ENCODE results near the gene KRTAP25-1.

The KRTAP25-1 gene, protein sequence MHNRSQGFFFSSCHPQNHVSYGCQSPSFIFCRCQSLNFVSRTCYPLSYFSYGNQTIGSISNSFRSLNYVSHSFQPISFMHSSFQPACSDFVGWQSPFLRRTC

DNA sequence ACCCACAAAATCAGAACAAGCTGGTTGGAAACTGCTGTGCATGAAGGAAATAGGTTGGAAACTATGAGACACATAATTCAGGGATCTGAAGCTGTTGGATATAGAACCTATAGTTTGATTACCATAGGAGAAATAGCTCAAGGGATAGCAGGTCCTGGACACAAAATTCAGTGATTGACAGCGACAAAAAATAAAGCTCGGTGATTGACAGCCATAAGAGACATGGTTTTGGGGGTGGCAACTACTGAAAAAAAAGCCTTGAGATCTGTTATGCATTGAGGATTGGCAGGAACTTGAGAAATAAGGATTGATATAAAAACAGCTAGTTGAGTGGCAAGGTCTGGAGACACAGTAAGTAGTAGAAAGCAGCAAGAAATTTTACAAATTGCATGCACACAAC lies at the start of gene KRTAP25-1:
Gene KRTAP25-1 (minus strand): TSS at position 300 of the 400 bp plus-strand sequence. CDS start 24 bp downstream, at position 276.
- no peak for DNase-seq

DNA sequence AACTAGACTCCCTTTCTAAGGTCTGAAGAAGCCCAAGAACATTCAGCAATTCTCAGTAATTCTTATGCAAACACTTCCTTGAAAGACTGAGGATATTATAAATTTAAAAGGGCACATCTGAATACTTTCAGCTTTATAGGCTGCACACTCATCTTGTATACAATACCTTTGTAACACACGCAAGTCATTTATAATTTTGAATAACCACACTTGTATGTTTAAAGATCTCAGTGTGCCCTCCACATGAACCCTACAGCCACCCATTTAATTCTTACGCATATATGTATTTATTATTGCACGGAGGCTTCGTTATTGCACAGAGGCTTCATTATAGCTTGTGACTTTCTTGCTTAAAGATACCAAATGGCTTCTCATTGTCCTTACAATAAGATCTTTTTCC lies 49.4 kb upstream of the KRTAP25-1 start:
- no peak for DNase-seq

DNA sequence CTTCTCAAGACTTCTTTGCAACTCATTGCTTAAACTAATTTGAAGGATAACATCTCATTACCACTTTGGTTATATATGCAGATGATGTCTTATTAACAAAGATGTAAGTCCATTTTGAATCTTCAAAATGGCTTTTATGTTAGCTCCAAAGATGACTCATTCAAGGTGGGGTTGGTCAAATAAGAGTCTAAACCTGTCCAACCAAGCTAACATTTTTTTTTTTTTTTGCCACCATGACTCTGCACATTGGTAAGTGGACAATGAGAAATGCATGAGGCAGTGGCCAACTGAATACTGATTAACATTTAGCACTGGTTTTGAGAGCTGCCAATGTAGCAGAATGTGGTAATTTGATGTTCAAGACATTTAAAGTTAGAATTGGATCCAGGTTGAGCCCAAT lies 48.5 kb upstream of the KRTAP25-1 start:
- no peak for DNase-seq

DNA sequence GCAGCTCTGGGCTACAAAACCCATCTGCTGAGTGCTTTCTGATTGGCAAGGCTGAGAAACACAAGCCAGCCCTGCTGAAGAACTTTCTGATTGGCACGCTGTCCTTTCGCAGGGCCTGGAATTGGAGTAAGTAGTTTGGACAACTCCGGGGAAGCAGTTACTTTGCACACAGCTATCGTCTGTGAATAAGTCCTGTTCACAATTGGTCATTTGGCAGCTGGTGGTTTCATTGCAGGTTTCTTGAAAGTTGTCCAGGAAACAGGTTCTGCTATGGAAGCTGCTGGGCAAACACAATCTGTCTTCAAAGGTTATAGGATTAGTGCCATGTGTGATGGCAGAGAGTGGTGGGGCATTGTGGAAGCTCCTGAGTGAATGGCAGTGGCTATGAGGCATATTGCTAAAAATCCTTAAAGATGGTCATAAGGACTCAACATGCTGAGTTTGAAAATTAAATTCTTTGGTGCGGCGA lies 48.0 kb upstream of the KRTAP25-1 start, which contains the start of gene KRTAP27-1:
Gene KRTAP27-1 (minus strand): TSS at position 419 of the 469 bp plus-strand sequence. CDS start 26 bp downstream, at position 393.
- no peak for DNase-seq

DNA sequence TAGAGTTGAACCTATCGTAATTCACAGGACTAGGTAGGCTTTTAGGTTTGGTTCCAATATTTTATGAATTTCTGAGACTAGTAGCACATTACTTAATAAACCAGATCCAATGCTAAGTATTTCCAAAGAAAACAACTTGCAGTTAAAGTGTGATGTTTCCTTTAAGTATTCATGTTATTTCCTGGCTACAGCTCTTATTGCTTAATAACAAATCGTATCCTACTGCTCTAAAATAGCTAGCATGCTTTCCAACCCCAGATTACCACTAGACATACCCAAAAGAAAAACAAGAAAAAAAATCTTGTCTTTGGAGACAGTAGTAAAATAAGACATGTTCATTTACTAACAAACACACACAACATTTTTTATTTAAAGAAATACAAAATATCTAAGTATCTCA lies 47.3 kb upstream of the KRTAP25-1 start:
- no peak for DNase-seq

DNA sequence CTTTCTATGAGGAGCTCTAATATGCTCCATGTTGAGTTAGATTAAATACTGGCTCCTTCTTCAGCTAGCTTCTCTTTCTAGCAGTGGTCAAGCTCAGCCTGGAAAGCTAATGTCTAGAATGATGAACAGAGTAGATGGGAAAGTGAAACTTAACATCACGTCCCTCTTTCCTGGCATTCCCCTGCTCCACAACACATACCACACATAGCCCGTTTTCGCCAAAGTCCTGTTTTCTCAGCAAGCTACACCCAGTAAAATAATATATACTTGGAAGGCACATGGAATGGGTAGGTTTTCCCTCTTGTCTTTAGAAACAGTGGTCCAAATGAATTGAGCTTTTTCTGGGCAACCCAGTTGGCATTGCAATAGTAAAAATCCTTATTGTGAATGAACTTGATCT lies 44.4 kb upstream of the KRTAP25-1 start:
- no peak for DNase-seq

DNA sequence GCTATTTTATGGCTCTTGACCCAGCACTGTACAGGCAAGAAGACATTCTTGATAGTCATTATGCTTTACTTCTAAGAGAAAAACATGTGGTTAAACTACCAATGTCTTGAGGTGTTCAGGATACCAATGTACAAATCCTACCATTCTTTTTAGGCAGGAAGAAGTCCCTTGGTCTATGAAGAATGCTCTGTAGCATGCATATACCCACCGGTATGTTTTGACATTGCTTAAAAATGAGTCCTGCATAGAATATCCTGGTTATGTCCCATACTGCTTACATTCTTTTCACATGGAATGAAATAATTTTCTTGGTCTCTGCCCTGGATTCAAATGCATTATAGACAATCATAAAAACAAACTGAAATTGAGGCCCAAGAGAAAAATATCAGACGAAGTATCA lies 43.4 kb upstream of the KRTAP25-1 start:
- no peak for DNase-seq

DNA sequence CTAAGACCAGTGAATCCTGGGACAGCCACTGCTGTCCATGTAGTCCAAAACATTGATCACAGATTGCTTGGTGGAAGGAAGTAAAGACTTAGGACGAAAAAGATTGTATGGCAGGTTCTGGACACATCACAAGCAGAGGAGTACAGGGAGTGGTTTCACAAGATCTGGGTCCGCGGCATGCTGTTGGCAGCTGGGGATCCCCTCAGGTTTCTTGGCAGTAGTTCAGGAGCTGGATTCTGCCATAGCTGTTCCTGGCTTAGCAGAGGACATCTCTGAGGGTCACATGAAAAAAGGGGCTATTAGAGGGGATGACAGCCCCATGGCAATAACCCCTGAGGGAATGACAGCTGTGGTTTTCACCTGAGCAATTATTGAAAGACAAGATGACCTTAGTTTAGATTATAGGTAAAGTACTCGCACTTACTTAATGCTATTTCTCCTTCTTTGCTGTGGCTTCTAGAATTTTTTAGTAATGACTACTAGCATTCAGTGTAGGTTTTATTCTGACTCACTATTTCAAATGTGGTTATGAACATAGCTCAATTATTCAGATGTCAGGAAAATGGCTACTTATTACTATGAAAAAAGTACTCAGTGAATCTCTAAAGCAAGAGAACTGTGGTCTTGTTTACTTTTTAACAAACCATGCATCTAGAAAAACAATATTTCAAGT lies 40.0 kb upstream of the KRTAP25-1 start:
- DNase-seq = no peak

DNA sequence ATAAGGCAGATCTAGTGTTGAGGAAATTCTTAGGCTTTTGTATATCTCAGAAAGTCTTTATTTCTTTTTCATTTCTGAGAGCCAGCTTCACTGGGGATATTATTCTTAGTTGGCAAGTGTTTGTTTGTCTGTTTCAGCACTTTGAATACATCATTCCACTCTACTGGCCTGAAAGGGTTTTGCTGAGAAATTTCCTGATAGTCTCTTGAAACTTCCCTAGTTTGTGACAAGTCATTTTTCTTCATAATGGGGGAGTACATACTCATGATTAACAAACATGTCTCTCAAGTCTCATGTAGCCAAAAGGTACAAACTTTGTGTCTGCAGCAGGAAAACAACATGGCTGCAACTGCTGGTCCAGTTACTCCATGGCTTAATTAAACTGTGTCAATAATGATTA lies 37.1 kb upstream of the KRTAP25-1 start:
- no peak for DNase-seq

DNA sequence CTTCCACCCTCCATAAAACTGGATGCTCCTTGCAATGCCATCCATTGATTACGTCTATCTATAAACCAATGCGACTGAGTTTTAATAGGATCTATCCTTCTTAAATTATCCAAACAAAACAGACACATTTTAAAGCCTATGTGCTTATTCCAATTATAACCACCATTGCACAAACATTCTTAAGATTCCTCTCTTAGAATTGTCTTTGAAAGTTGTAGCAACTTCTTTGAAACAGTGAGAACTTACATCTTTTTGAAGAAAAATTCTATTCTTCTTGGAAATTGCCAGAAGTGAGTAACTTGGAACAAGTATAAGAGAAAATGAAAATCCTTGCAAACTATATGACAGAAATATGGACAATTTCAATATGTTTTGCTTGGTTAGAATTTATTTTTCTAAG lies 30.9 kb upstream of the KRTAP25-1 start, which contains the start of gene KRTAP26-1:
Gene KRTAP26-1 (minus strand): TSS at position 101 of the 400 bp plus-strand sequence. CDS start 280 bp downstream, outside the sequence.
- DNase-seq = no peak

DNA sequence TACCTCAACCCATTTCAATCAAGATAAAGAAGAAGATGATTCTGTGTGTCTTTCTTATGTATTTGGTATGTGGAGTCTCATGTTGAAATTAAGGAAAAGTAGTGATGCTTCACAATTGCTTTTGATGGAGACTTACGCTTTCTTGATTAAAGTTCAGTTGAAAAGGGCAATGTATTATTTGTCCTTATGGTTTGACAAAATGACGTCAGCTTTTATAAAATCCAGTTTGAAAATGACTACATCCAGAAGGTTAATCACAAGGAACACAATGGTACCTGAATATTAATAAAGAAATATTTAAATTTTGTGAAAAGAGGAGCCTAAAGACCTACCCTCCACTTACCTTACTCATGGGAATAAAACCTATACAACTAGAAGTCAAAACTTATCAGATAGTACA lies 26.4 kb upstream of the KRTAP25-1 start:
- DNase-seq = no peak

DNA sequence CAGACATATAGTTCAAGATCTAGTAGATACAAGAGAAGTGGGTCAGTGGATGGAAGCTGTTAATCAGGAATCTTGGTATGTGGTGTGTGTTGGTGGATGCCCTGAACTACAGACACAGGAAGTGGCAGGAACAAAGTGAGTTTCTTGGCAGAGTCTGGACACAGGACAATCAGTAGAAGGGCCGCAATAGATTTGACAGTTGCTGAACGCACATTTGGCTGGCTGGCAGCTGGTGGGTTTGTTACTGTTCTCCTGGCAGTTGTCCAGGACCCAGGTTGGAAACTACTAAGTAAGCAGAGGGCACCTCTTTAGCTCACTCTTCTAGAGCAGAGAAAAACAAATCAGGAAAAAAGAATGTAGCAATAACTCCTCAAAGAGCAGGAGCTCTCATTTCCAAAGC lies 17.6 kb upstream of the KRTAP25-1 start:
- no peak for DNase-seq

DNA sequence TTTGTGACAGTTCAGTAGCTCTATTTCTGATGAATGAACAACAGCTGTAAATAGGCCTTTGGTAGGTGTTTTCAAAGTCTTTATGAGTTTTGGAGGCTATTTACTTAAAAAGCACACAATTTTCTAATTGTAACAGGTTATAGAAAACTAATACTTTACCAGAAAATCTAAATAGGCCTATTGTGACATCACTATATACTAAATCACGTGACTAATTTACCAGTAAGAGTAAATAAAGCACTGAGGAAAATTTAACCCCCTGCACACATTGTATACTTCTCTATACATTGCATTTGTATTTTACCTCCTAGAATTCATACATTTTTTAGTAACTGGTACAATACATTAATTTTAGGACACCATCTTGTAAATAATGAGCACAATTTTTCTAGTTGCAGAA lies 15.8 kb upstream of the KRTAP25-1 start:
- no peak for DNase-seq

DNA sequence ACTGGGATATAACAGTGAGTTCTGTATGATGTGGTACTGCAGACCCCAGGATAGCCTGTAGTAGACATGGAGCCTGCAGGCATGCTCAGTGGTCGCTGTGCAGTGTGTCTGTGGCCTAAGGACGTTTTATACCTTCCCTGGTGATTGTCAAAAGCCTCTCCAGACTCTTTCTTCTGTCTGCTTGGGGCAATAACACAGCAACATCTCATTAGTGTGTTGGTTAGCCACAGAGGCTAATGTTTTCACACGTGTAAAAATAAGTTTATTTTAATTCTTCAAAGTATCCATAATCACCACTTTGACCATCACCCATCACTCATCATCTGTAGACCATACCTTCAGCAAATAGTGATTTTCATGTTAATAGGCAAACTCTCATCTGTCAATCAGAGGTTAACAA lies 6.5 kb downstream of the KRTAP25-1 start, which contains the start of gene KRTAP24-1:
Gene KRTAP24-1 (minus strand): TSS at position 101 of the 400 bp plus-strand sequence. CDS start 18 bp downstream, at position 83.
- no peak for DNase-seq

DNA sequence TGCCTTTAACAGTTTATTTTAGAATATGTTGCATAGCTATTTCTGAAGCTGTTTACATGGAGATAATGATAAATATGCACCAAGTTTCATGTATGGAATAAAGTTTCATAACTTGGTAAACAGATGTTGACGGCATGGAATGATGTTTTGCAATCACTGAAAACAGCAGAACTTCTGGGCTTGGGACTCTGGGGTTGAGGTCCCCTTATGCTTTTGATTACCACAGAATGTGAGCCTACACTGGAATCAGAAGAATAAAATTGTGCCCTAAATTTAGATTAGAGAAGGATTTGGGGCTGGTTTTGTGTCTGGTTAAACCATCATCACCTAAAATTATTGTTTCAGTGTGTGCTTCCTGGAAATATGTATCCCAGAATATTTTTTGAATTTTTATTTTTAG lies 17.7 kb downstream of the KRTAP25-1 start:
- DNase-seq = no peak

DNA sequence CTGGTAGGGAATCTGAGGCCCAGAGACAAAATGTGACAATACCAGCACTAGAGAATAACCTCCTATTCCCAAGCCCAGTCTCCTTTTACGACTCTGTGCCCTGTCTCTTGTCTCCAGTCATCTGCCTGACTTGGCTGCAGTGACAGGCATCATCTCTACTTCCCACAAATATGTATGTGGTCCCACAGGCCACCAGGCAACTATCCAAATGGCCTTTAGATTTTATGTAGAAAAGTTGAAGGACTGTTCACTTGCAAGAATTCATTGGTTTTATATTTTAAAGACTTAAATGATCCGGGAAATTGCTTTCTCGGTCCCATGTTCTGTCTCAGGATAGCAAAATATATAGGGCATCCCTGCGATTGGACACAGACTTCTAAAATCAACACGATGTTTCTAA lies 18.2 kb downstream of the KRTAP25-1 start:
- DNase-seq = no peak

DNA sequence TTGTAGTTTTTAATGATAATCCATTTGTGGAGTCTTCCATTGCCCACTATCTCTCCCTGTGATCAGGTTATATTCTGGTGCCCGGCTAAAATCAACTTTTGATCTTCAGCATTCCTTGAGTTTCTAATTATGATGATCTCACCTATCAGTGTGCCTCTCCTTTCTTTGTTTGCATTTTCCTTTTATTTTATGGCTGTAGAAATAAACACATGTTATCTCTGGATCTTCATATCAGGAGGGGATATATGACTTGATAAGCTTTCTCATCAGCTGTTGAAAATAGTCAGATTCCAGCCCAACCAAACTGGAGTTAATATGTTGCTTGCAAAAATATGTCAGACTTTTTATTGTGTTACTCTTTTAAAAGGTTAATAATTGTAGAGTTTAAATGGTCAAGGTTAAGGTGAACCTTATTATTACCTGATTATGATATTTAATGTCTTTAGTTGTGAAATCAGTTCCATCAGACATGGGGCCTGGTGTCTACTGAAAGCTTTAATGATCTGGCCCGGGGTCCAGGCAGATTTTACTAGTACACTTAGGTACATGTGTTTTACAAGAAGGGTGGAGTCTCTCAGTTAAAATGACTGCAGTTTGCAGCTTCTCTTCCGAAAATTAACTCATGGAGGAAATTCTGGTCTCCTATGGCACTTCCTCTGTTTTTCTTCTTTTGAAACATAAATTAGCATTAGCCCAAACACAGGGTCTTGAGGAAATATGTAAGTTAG lies 19.3 kb downstream of the KRTAP25-1 start:
- DNase-seq = no peak

DNA sequence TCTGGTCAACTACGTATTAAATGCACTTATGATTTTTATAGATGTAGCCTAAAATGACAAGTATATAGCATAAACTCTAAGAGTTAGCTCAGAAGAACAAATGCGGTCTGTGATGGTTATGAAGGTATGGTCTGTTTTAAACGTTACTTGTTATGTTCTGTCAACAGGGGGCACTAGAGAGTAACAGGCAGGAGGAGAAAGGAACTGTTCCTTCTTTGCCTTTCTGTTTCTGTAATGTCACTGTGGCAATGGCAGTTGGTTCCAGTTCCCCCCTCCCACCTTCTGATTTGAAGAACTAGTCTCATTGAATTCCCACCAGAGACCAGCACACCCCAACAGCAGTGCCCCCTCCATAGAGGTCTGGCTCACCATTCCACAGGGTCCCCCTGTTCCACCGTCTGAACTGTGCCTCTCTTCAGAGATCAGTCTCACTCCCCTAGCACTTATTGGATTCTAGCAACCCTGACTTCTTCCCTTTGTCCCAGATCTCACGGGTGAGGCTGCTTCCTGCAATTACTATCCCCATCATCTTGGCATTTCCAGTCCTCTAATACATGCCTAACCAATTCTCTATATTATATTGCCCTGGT lies 20.6 kb downstream of the KRTAP25-1 start:
- no peak for DNase-seq

DNA sequence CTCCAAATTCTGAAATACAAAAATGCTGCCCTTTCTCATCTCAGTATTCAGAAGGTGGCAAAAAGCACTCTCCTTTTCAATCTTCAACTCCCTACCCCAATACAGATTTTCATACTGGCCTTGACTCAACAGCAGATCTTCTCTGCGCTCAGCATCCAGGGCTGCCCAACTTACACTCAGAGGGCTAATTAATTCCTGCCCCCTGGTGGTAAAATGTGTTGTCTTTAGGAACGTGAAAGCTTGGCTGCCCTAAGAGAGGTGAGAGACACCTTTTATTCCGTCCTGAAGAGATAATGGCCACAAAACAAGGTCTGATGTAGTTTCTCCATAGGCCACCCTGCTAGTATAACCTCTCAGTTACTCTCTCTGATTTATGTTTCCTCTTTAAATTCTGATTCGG lies 31.5 kb downstream of the KRTAP25-1 start:
- DNase-seq = no peak

DNA sequence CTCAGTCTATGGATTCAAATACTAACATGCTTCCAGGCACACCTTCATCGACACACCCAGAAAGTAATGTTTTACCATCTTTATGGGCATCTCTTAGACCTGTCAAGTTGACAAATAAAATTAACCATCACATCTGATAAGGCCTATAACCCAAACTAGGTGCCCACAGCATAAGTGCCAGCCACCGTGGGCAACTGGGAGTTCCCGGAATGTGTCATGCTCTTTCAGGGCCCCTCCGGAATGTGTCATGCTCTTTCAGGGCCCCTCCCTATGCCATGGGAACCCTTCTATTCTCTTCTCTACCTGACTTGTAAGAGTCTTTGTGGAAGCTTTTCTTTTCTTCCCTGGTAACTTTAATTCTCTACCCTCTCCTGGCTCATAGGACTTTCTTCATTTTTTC lies 33.2 kb downstream of the KRTAP25-1 start:
- DNase-seq = no peak

DNA sequence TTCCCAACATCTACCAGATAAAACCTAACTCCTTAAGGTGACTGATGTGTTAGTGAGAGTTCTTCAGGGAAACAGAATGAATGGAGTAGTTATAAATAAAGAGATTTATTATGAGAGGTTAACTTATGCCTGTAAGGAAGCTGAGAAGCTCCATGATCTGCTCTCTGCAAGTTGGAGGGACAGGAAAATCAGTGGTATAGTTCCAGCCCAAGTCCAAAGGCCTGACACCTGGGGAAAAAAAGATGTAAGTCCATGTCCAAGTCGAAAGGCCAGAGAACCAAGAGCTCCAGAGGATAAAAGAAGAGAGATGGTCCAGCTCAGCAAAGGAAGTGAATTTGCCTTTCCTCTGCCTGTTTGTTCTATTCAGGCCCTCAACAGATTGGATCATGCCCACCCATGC lies 33.6 kb downstream of the KRTAP25-1 start:
- no peak for DNase-seq

DNA sequence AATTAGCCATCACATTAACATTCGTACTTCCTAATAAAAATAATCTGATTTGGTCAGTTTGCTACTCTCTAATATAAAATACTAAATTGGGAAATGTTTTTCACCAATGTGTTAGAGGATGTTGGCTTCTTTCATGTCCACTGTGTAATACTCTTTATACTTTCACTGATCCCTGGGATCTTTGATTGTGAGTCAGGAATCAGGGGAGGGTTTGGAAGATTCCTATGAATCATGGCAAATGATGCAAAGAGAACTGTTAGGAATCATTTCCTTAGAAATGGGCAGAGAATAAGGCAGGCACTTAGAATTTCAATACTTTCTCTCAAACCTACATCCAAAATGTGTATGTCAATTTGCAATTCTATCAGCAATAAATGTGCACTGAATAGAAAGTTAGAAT lies 37.5 kb downstream of the KRTAP25-1 start:
- DNase-seq = no peak

DNA sequence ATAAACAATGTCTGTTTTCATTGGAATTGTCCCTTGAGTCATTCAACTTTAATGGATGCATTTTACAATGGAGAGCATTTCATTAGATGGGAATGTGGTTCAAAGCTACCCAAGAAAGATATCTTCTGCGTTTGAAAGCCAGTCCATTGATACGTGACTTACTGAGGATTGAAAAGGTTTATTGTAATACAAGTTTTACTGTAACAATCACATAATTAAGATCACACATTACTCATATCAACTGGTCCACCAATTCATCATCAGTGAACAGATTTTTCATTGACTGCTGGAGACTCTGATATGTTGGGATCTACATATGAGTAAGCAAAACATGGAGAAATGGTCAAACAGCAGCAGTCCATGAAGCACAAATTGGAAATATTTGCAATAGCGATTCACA lies 39.4 kb downstream of the KRTAP25-1 start:
- DNase-seq = no peak

DNA sequence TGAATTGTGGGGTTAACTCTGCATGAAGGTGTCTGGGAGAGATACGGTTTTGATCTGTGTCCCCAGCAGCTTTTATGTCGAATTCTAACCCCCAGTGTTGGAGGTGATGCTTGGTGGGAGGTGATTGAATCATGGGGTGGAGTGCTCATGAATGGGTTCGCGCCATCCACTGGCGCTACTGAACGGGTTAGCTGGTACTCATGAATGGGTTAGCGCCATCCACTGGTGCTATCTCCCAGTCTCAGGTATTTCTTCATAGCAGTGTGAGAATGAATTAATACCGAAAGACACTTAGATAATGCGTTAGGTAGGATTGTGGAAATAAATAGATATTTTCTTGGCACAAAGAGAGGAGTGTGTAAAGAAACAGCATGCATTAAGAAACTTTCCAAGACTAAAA lies 40.5 kb downstream of the KRTAP25-1 start:
- DNase-seq = no peak
